Tibial nerve (tissue), 4 donors: ENCODE data around the gene HSPB7. TPM values are rescaled to one million over a fixed set of nuclear protein-coding genes. Genes with fewer than 3 reads are reported as not detected.

ENCODE experiments used
- DNase-seq, 2 donors: peaks; one replicate each; pipeline ENCODE4 v3.0.0-alpha.2; 2019; ENCODE audit warnings: low spot score in 2 of 2
- H3K27ac ChIP-seq, 4 donors: fragments of 200-600 bp; sonication (generic) in 3 of 4; one replicate each; pipeline ENCODE4 v1.5.1; 2017 to 2019; ENCODE audit warnings: mild to moderate bottlenecking in 1 of 4
- H3K27me3 ChIP-seq, 2 donors: fragments of 200-600 bp; sonication (generic) in 1 of 2; one replicate each; pipeline versions ENCODE4 v1.5.1 to v1.6.0; 2017 to 2019
- H3K36me3 ChIP-seq, 3 donors: fragments of 200-600 bp; sonication (generic); one replicate each; pipeline ENCODE4 v1.5.1; 2018 to 2019
- H3K4me1 ChIP-seq, 4 donors: fragments of 200-600 bp; sonication (generic) in 3 of 4; one replicate each; pipeline ENCODE4 v1.5.1; 2017 to 2019
- H3K4me3 ChIP-seq, 4 donors: fragments of 200-600 bp; sonication (generic) in 3 of 4; one replicate each; pipeline ENCODE4 v1.5.1; 2017 to 2019; ENCODE audit warnings: mild to moderate bottlenecking in 1 of 4, moderate library complexity in 1 of 4
- H3K9me3 ChIP-seq, 4 donors: fragments of 200-600 bp; sonication (generic) in 3 of 4; one replicate each; pipeline ENCODE4 v1.5.1; 2017 to 2019
- CTCF ChIP-seq, 5 experiments: fragments of 200-600 bp in 3 of 5; fragments of 450-650 bp in 2 of 5; sonication (generic) in 3 of 5; IDR thresholded peaks; one replicate each; pipeline ENCODE4 v1.5.1; 2016 to 2019; ENCODE audit warnings: antibody characterized with exemption in 5 of 5, mild to moderate bottlenecking in 3 of 5, moderate library complexity in 2 of 5
- EP300 ChIP-seq, 2 donors: sonication (generic); formaldehyde crosslinking; IDR thresholded peaks; one replicate each; pipeline ENCODE4 v1.6.1; 2017; ENCODE audit warnings: antibody characterized with exemption in 2 of 2, mild to moderate bottlenecking in 1 of 2
- POLR2A ChIP-seq, 2 donors: fragments of 450-650 bp; IDR thresholded peaks; one replicate each; pipeline ENCODE4 v1.6.1; 2017; ENCODE audit warnings: antibody characterized with exemption in 2 of 2, mild to moderate bottlenecking in 2 of 2, moderate library complexity in 2 of 2
- WGBS, 2 donors: methylation state at CpG; one replicate each; pipeline ENCODE4 v1.1.5; 2018; 5-methylcytosine and 5-hydroxymethylcytosine counted together
- total RNA-seq, 4 donors: library from RNA; depleted of rRNA; stranded (reverse); fragments of >200 nt; gene quantifications; one replicate each; pipeline ENCODE4 v1.1.0, GENCODE V29; 2016

Gene HSPB7
- total RNA-seq, 4 donors from 2014 or later: 10.4 to 42.6 (median 27.6) TPM

GRCh38 chr1:15992582-15993500 lies 25.0 kb downstream of the HSPB7 start:
- no peak for DNase-seq
- no peak overlapping the region for H3K27ac ChIP-seq
- 82 to 93% methylated on average over 3 to 13 of the region's 17 CpGs for WGBS, 2 donors
- H3K9me3 ChIP-seq: no peaks in the 10 kb centered on the region
- H3K36me3 ChIP-seq: no peaks in the 10 kb centered on the region
- TF ChIP-seq CTCF (IDR thresholded peaks at IDR 0.05): no peak
- no peak for TF ChIP-seq POLR2A (IDR thresholded peaks at IDR 0.05)
- TF ChIP-seq EP300 (IDR thresholded peaks at IDR 0.05): no peak
- no peaks in the 10 kb centered on the region for H3K4me1 ChIP-seq
- H3K27me3 ChIP-seq: no peaks in the 10 kb centered on the region
- H3K4me3 ChIP-seq: no peak overlapping the region

- Histone ChIP-seq H3K27ac (no peak overlapping the region), H3K9me3 (no peaks in the 10 kb centered on the region), H3K4me1 (no peaks in the 10 kb centered on the region), H3K27me3 (no peaks in the 10 kb centered on the region), H3K36me3 (no peaks in the 10 kb centered on the region), H3K4me3 (no peak overlapping the region)
- 90 to 94% methylated on average over 7 of the region's 7 CpGs for WGBS, 2 donors
- TF ChIP-seq CTCF (IDR thresholded peaks at IDR 0.05) (no peak), POLR2A (IDR thresholded peaks at IDR 0.05) (no peak), EP300 (IDR thresholded peaks at IDR 0.05) (no peak)
- no peak for DNase-seq
Measured at GRCh38 chr1:15992187-15992553, 25.7 kb downstream of the HSPB7 start.

GRCh38 chr1:15991427-15992186 lies 26.2 kb downstream of the HSPB7 start:
- Histone ChIP-seq H3K27me3 (no peaks in the 10 kb centered on the region), H3K4me1 (no peaks in the 10 kb centered on the region), H3K4me3 (no peak overlapping the region), H3K27ac (no peak overlapping the region), H3K9me3 (no peaks in the 10 kb centered on the region), H3K36me3 (no peaks in the 10 kb centered on the region)
- DNase-seq: no peak
- 90 to 98% methylated on average over 7 of the region's 11 CpGs for WGBS, 2 donors
- TF ChIP-seq CTCF (IDR thresholded peaks at IDR 0.05) (no peak), EP300 (IDR thresholded peaks at IDR 0.05) (no peak), POLR2A (IDR thresholded peaks at IDR 0.05) (no peak)

DNA sequence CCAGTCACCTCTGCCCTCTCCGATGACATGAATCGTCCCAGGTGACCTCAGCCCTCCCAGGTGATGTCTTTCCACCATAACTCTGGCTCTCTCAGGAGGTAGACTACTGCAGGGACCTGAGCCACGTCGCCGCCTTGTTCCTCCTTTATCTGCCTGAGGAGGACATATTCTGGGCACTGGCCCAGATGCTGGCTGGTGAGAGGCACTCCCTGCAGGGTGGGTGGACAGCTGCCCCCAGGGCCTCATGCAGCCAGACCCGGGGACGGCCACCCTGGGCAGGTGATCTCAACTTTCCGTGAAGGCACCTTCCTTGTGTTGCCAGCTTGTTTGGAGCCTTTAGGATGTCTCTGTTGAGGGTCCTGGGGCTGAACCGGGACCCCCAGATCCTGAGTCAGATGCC lies 28.1 kb downstream of the HSPB7 start:
- Histone ChIP-seq H3K4me3 (no peak overlapping the region), H3K4me1 (no peaks in the 10 kb centered on the region), H3K36me3 (no peaks in the 10 kb centered on the region), H3K27ac (no peak overlapping the region), H3K9me3 (no peaks in the 10 kb centered on the region), H3K27me3 (no peaks in the 10 kb centered on the region)
- DNase-seq: no peak
- WGBS, 2 donors: 86% methylated on average over 9 of the region's 9 CpGs
- TF ChIP-seq POLR2A (IDR thresholded peaks at IDR 0.05): no peak
- no peak for TF ChIP-seq EP300 (IDR thresholded peaks at IDR 0.05)
- TF ChIP-seq CTCF (IDR thresholded peaks at IDR 0.05): no peak
